Smooth muscle cell (in vitro differentiated cells): Measurements from ENCODE around the gene SCGB1A1. TPM values are rescaled to one million over a fixed set of nuclear protein-coding genes. Genes with fewer than 3 reads are reported as not detected.

Experiments used
- DNase-seq: peaks from one replicate; lab custom pipeline; 2025; ENCODE audit not compliant: unreplicated experiment; lab: John Stamatoyannopoulos, UW
- H2AFZ ChIP-seq: fragments of 200-600 bp; sonication (generic); 2 replicates; pipeline ENCODE4 v1.6.0; 2016; ENCODE audit warnings: antibody characterized with exemption, low read depth, mild to moderate bottlenecking
- H3F3A ChIP-seq: fragments of 200-600 bp; sonication (generic); 2 replicates; pipeline ENCODE4 v1.6.0; 2017; ENCODE audit warnings: antibody characterized with exemption, low read depth
- H3K27ac ChIP-seq: fragments of 200-600 bp; sonication (generic); 2 replicates; pipeline ENCODE4 v1.5.1; 2016; ENCODE audit warnings: low read depth, mild to moderate bottlenecking
- H3K27me3 ChIP-seq: fragments of 200-600 bp; sonication (generic); 2 replicates; pipeline ENCODE4 v1.6.1; 2016; ENCODE audit warnings: low read depth, mild to moderate bottlenecking
- H3K36me3 ChIP-seq: fragments of 200-600 bp; sonication (generic); 2 replicates; pipeline ENCODE4 v1.5.1; 2016; ENCODE audit warnings: low read depth
- H3K4me1 ChIP-seq: fragments of 200-600 bp; sonication (generic); 2 replicates; pipeline ENCODE4 v1.5.1; 2016; ENCODE audit warnings: low read depth
- H3K4me2 ChIP-seq: fragments of 200-600 bp; sonication (generic); 2 replicates; pipeline ENCODE4 v1.6.0; 2016; ENCODE audit warnings: mild to moderate bottlenecking
- H3K4me3 ChIP-seq: fragments of 200-600 bp; sonication (generic); 2 replicates; pipeline ENCODE4 v1.5.1; 2016; ENCODE audit warnings: mild to moderate bottlenecking
- H3K79me2 ChIP-seq: fragments of 200-600 bp; sonication (generic); 2 replicates; pipeline ENCODE4 v1.6.0; 2016; ENCODE audit warnings: low read depth, mild to moderate bottlenecking
- H3K9ac ChIP-seq: fragments of 200-600 bp; sonication (generic); 2 replicates; pipeline ENCODE4 v1.6.0; 2016; ENCODE audit warnings: low read depth
- H3K9me3 ChIP-seq: fragments of 200-600 bp; sonication (generic); replicated peaks from 2 replicates; pipeline ENCODE4 v1.5.1; 2016; ENCODE audit warnings: low read depth
- H4K20me1 ChIP-seq: fragments of 200-600 bp; sonication (generic); 2 replicates; pipeline ENCODE4 v1.6.0; 2016; ENCODE audit warnings: low read depth
- CTCF ChIP-seq: fragments of 200-600 bp; sonication (generic); IDR thresholded peaks from 2 replicates; pipeline ENCODE4 v1.5.1; 2017; ENCODE audit warnings: borderline replicate concordance, mild to moderate bottlenecking, antibody characterized with exemption; ENCODE audit not compliant: insufficient read depth, poor library complexity, severe bottlenecking
- WGBS: methylation state at CpG from one replicate; pipeline ENCODE4 v1.1.7; 2016; ENCODE audit warnings: low lambda C conversion rate; 5-methylcytosine and 5-hydroxymethylcytosine counted together
- polyA plus RNA-seq: library from polyadenylated mRNA; unstranded; fragments of >200 nt; fragmentation: Nextera tagmentation; extraction: Ambion mirVana; gene quantifications from 2 replicates; pipeline ENCODE4 v1.2.1, GENCODE V29; 2016
- total RNA-seq: library from RNA; depleted of rRNA; stranded (reverse); fragments of >200 nt; gene quantifications from 2 replicates; pipeline ENCODE4 v1.2.3, GENCODE V29; 2014

SCGB1A1 gene
- not detected in 2 replicates for total RNA-seq
- not detected in 2 replicates for polyA plus RNA-seq

- DNase-seq: no peak
Measured at GRCh38 chr11:62418733-62419132, at the start of gene SCGB1A1. Gene SCGB1A1, plus strand, starts transcription at chr11:62419033. Its CDS starts 63 bp downstream, at chr11:62419096.

GRCh38 chr11:62370743-62371440, 47.9 kb upstream of the SCGB1A1 start:
- H4K20me1 ChIP-seq: no peaks in the 10 kb centered on the region
- no peak overlapping the region for H2AFZ ChIP-seq
- no peaks in the 10 kb centered on the region for H3K79me2 ChIP-seq
- no peak overlapping the region for H3K9ac ChIP-seq
- TF ChIP-seq CTCF: no peak
- H3K36me3 ChIP-seq: no peaks in the 10 kb centered on the region
- H3K4me3 ChIP-seq: no peak overlapping the region
- H3K27me3 ChIP-seq: no peaks in the 10 kb centered on the region
- H3K4me1 ChIP-seq: no peaks in the 10 kb centered on the region
- no peaks in the 10 kb centered on the region for H3F3A ChIP-seq
- no peaks in the 10 kb centered on the region for H3K9me3 ChIP-seq
- no peak overlapping the region for H3K27ac ChIP-seq
- no peak overlapping the region for H3K4me2 ChIP-seq
- 89% methylated on average over 39 of the region's 39 CpGs for WGBS
- no peak for DNase-seq

More at GRCh38 chr11:62418733-62419132, at the start of gene SCGB1A1:
- no peaks in the 10 kb centered on the region for H3K9me3 ChIP-seq
- H3K9ac ChIP-seq: no peak within 1 kb of the TSS
- H3K4me2 ChIP-seq: peak within 1 kb of the TSS; percentile 62
- H3K36me3 ChIP-seq: no peaks in the 10 kb centered on the region
- H3K27me3 ChIP-seq: no peaks in the 10 kb centered on the region
- H4K20me1 ChIP-seq: no peaks in the 10 kb centered on the region
- H3K27ac ChIP-seq: peak within 1 kb of the TSS; percentile 45
- peak within 1 kb of the TSS; percentile 20 for H2AFZ ChIP-seq
- H3K79me2 ChIP-seq: no peaks in the 10 kb centered on the region
- H3F3A ChIP-seq: peaks cover 2% of the 10 kb centered on the region
- H3K4me1 ChIP-seq: no peaks in the 10 kb centered on the region
- TF ChIP-seq CTCF: no peak
- H3K4me3 ChIP-seq: peak within 1 kb of the TSS; percentile 0
- 97% methylated on average over 4 of the region's 4 CpGs for WGBS

- Histone ChIP-seq H2AFZ (no peak overlapping the region), H3K9ac (no peak overlapping the region), H3K4me3 (no peak overlapping the region), H3K27ac (no peak overlapping the region), H3K4me1 (no peaks in the 10 kb centered on the region), H3K27me3 (no peaks in the 10 kb centered on the region), H3K9me3 (no peaks in the 10 kb centered on the region), H3K79me2 (no peaks in the 10 kb centered on the region), H3K36me3 (no peaks in the 10 kb centered on the region), H3F3A (no peaks in the 10 kb centered on the region), H3K4me2 (no peak overlapping the region), H4K20me1 (no peaks in the 10 kb centered on the region)
- WGBS: 93% methylated on average over 6 of the region's 6 CpGs
- no peak for DNase-seq
- TF ChIP-seq CTCF: no peak
Measured at GRCh38 chr11:62372871-62373270, 46.0 kb upstream of the SCGB1A1 start.
